Retinal pigment epithelial cell (primary cell): ENCODE measurements around the gene SPNS3.

Source experiments
- DNase-seq: peaks from one replicate; pipeline ENCODE4 v3.0.0-alpha.2; 2010; ENCODE audit warnings: low read depth
- H3K4me3 ChIP-seq: 2 replicates; pipeline ENCODE4 v1.5.1; 2011; ENCODE audit warnings: mild to moderate bottlenecking, low read length, control low read depth, moderate library complexity
- CTCF ChIP-seq: conservative IDR thresholded peaks from 2 replicates; pipeline ENCODE4 v1.5.1; 2011; ENCODE audit warnings: low read depth, low read length, control low read depth, inconsistent platforms

The SPNS3 gene

DNA sequence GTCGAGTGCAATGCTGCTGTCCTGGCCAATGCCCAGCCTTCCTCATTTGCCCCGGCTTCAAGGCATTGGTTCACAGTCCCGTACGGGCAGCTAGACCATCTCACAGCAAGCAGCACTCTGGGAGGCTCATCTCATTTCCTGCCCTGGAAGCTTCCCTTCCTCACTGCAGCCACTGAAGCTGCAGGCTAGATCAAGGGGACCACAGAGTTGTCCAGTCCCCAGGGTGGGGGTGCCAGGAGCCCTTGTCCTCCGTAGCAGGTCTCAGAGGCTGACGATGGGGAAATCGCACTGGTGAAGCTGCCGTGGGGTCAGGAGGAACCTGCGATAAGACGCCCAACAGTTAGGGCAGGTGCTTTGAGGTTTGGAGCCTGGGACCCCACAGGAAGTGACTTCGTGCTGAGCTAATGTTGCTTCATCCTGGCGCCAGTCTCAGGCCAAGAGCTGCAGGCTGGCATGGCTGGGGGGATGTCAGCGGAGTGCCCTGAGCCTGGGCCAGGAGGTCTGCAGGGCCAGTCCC lies at the start of gene SPNS3:
Gene SPNS3, plus strand, starts transcription at position 426 of the 517 bp plus-strand sequence. Its CDS starts 28 bp downstream, at position 454.
- no peak for TF ChIP-seq CTCF
- DNase-seq: no peak
- H3K4me3 ChIP-seq: no peak within 1 kb of the TSS

- TF ChIP-seq CTCF: no peak
- no peak overlapping the region for H3K4me3 ChIP-seq
- no peak for DNase-seq
Observed at GRCh38 chr17:4386406-4386805, 47.3 kb upstream of the SPNS3 start.

- no peak overlapping the region for H3K4me3 ChIP-seq
- no peak for DNase-seq
- TF ChIP-seq CTCF: no peak
Observed at GRCh38 chr17:4387137-4387536, 46.6 kb upstream of the SPNS3 start.

DNA sequence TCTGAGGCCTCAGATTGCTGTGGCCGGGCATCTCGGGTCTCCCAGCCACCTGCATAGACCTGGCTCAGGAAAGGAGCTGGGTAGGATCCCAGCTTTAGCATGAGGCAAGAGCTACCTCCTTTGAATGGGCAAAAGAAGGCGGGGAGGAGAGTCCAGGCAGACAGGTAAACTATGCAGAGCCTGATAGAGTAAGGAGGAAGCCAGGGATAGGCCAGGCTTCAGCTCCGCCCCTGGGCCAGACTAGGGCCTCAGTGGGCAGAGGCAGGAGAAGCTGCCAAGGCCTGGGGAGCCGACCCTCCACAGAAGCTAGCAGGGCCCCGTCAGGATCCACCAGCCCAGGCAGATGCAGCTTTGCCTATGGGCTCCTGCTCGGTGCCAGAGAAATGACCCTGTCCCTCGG lies 44.7 kb upstream of the SPNS3 start:
- H3K4me3 ChIP-seq: no peak overlapping the region
- no peak for TF ChIP-seq CTCF
- DNase-seq: no peak

GRCh38 chr17:4393806-4394205 lies 39.9 kb upstream of the SPNS3 start:
- no peak for DNase-seq
- H3K4me3 ChIP-seq: no peak overlapping the region
- TF ChIP-seq CTCF: no peak

DNA sequence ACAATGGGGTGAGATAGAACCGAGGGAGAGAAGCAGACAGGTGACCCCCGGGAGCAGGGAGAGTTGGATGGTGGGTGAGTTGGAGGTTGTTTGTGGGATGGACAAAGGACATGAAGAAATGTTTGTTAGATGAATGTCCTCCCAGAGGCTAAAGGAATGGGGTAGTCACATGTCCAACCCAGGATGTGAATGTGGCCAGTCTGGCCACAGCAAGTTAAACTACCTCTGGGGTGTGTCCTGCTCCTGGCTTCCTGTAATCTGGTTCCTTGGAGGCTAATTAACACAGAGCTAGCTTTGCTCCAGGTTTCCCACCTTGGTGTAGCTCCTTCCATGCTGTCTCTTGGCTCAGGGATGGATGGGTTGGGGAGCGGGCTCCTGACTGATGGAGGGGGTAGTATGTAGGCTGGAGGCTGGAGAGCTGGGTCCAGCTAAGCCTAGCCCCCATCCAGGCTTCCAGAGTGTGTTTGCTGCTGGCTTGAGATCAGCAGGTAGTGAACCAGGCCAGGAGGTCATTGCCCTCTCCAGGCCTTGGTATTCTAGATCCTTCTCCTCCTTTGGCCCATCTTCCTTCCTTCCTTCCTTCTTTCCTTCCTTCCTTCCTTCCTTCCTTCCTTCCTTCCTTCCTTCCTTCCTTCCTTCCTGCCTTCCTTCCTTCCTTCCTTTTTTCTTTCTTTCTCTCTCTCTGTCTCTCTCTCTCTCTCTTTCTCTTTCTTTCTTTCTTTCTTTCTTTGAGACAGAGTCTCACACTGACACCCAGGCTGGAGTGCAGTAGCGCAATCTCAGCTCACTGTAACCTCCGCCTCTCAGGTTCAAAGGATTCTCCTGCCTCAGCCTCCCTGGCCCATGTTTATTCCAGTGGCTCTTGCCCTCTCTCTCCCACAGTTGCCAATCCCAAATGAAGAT lies 39.3 kb upstream of the SPNS3 start:
- no peak overlapping the region for H3K4me3 ChIP-seq
- TF ChIP-seq CTCF: no peak
- DNase-seq: no peak

- H3K4me3 ChIP-seq: no peak overlapping the region
- TF ChIP-seq CTCF: no peak
- no peak for DNase-seq
Observed at GRCh38 chr17:4395111-4395478, 38.6 kb upstream of the SPNS3 start.
